H1 (cell line): ENCODE measurements around the gene CXXC5. TPM values are rescaled to one million over a fixed set of nuclear protein-coding genes. Genes with fewer than 3 reads are reported as not detected.

Experiments
- CTCF ChIA-PET: fragments of 300-600 bp; sonication (Branson Sonifier 250); formaldehyde crosslinking; loops from one replicate; lab custom pipeline; 2021; ENCODE audit not compliant: partially characterized antibody; lab: Charles Lee
- POLR2A ChIA-PET: fragments of 300-600 bp; sonication (Branson Sonifier 250); formaldehyde crosslinking; loops from one replicate; lab custom pipeline; 2021; ENCODE audit warnings: inconsistent platforms; ENCODE audit not compliant: partially characterized antibody; lab: Charles Lee
- DNase-seq, 2 experiments: peaks; one replicate each; pipeline versions ENCODE4 v3.0.0 to v3.0.0-alpha.2; 2010 to 2022; ENCODE audit warnings: low spot score in 2 of 2, low read depth in 1 of 2, mixed read lengths in 1 of 2
- FAIRE-seq: peaks from 2 replicates; lab custom pipeline; 2011; peaks lifted over from hg19 to GRCh38; lab: Jason Lieb, UNC
- H2AFZ ChIP-seq: 2 replicates; pipeline ENCODE4 v1.8.1; 2012; ENCODE audit warnings: low read length, inconsistent platforms
- H2AK5ac ChIP-seq: 2 replicates; pipeline ENCODE4 v1.6.1; 2013; ENCODE audit warnings: low read depth, low read length
- H2BK120ac ChIP-seq: replicated peaks from 2 replicates; pipeline ENCODE3; 2013; ENCODE audit warnings: low read depth, low read length, inconsistent platforms
- H2BK12ac ChIP-seq: 2 replicates; pipeline ENCODE4 v1.6.1; 2013; ENCODE audit warnings: low read depth, low read length
- H2BK15ac ChIP-seq: 2 replicates; pipeline ENCODE4 v1.6.1; 2013; ENCODE audit warnings: low read length
- H2BK20ac ChIP-seq: 2 replicates; pipeline ENCODE4 v1.6.1; 2013; ENCODE audit warnings: low read length
- H2BK5ac ChIP-seq: 2 replicates; pipeline ENCODE4 v1.6.1; 2013; ENCODE audit warnings: low read depth, low read length
- H3K14ac ChIP-seq: 2 replicates; pipeline ENCODE4 v1.6.1; 2013; ENCODE audit warnings: inconsistent platforms; ENCODE audit not compliant: insufficient read length
- H3K18ac ChIP-seq: 2 replicates; pipeline ENCODE4 v1.6.1; 2013; ENCODE audit warnings: low read length; ENCODE audit errors: extremely low read depth
- H3K23ac ChIP-seq: 2 replicates; pipeline ENCODE4 v1.6.1; 2013; ENCODE audit warnings: inconsistent platforms; ENCODE audit not compliant: insufficient read length
- H3K23me2 ChIP-seq: 2 replicates; pipeline ENCODE4 v1.6.1; 2013; ENCODE audit warnings: low read depth, low read length
- H3K27ac ChIP-seq: 2 replicates; pipeline ENCODE4 v1.6.1; 2011; ENCODE audit warnings: low read depth, low read length, inconsistent platforms
- H3K27me3 ChIP-seq, 4 experiments: replicated peaks in 1 of 4; 1 replicate in 1 of 4; 2 replicates in 3 of 4; pipeline versions ENCODE4 v1.6.1 to v1.8.1; 2011 to 2013; ENCODE audit warnings: low read length in 3 of 4, mild to moderate bottlenecking in 3 of 4, inconsistent platforms in 2 of 4, mixed read lengths in 2 of 4, moderate library complexity in 1 of 4; ENCODE audit not compliant: control insufficient read depth in 3 of 4, insufficient read depth in 3 of 4; ENCODE audit errors: extremely low read depth in 1 of 4
- H3K36me3 ChIP-seq, 4 experiments: 2 replicates each; pipeline versions ENCODE4 v1.6.1 to v1.8.1; 2011 to 2013; ENCODE audit warnings: mild to moderate bottlenecking in 4 of 4, low read length in 3 of 4, moderate library complexity in 2 of 4, control low read depth in 1 of 4, inconsistent platforms in 1 of 4; ENCODE audit not compliant: insufficient read depth in 4 of 4, control insufficient read depth in 2 of 4
- H3K4ac ChIP-seq: replicated peaks from 2 replicates; pipeline ENCODE3; 2013; ENCODE audit warnings: low read length, low read depth, mixed read lengths, inconsistent platforms; ENCODE audit not compliant: insufficient read length
- H3K4me1 ChIP-seq, 4 experiments: replicated peaks in 1 of 4; 1 replicate in 1 of 4; 2 replicates in 3 of 4; pipeline versions ENCODE4 v1.6.1 to v1.8.1; 2011 to 2013; ENCODE audit warnings: low read length in 3 of 4, inconsistent platforms in 2 of 4, mixed read lengths in 1 of 4; ENCODE audit not compliant: insufficient read depth in 4 of 4, control insufficient read depth in 3 of 4
- H3K4me2 ChIP-seq, 2 experiments: 2 replicates each; pipeline versions ENCODE4 v1.6.1 to v1.8.1; 2011 to 2013; ENCODE audit warnings: low read depth in 2 of 2, low read length in 2 of 2, control low read depth in 1 of 2, inconsistent platforms in 1 of 2, mild to moderate bottlenecking in 1 of 2; ENCODE audit not compliant: insufficient read depth in 1 of 2
- H3K4me3 ChIP-seq, 4 experiments: fragments of 200-600, 300-600 bp in 1 of 4; sonication (generic), shearing (Covaris generic), sonication (Bioruptor Twin) in 1 of 4; 2 replicates each; pipeline versions ENCODE4 v1.5.1 to v1.8.1; 2011 to 2016; ENCODE audit warnings: low read length in 4 of 4, low read depth in 3 of 4, control low read depth in 2 of 4, inconsistent platforms in 2 of 4, mild to moderate bottlenecking in 2 of 4, mixed read lengths in 1 of 4, moderate library complexity in 1 of 4; ENCODE audit not compliant: insufficient read depth in 2 of 4; ENCODE audit errors: extremely low read depth in 1 of 4
- H3K56ac ChIP-seq: replicated peaks from 2 replicates; pipeline ENCODE3; 2013; ENCODE audit warnings: low read depth, mild to moderate bottlenecking, mixed read lengths, low read length, inconsistent platforms; ENCODE audit not compliant: insufficient read length
- H3K79me1 ChIP-seq: 2 replicates; pipeline ENCODE4 v1.6.1; 2013; ENCODE audit warnings: low read depth, low read length, control low read depth
- H3K79me2 ChIP-seq, 2 experiments: 2 replicates each; pipeline versions ENCODE4 v1.6.1 to v1.8.1; 2012 to 2013; ENCODE audit warnings: low read length in 2 of 2, mild to moderate bottlenecking in 2 of 2, inconsistent platforms in 1 of 2; ENCODE audit not compliant: insufficient read depth in 2 of 2, control insufficient read depth in 1 of 2
- H3K9ac ChIP-seq, 4 experiments: replicated peaks in 1 of 4; 1 replicate in 1 of 4; 2 replicates in 3 of 4; pipeline versions ENCODE4 v1.6.1 to v1.8.1; 2011 to 2013; ENCODE audit warnings: low read depth in 3 of 4, low read length in 3 of 4, control low read depth in 2 of 4, mild to moderate bottlenecking in 2 of 4, moderate library complexity in 2 of 4, inconsistent platforms in 1 of 4; ENCODE audit errors: extremely low read depth in 1 of 4
- H3K9me3 ChIP-seq, 2 experiments: 2 replicates each; pipeline versions ENCODE4 v1.6.1 to v1.8.1; 2012 to 2013; ENCODE audit warnings: mild to moderate bottlenecking in 2 of 2, moderate library complexity in 2 of 2, control low read depth in 1 of 2, inconsistent platforms in 1 of 2, low read depth in 1 of 2, low read length in 1 of 2, mixed read lengths in 1 of 2; ENCODE audit not compliant: insufficient read depth in 2 of 2
- H4K20me1 ChIP-seq, 2 experiments: replicated peaks in 1 of 2; 2 replicates each; pipeline versions ENCODE3 to v1.8.1; 2011 to 2013; ENCODE audit warnings: inconsistent platforms in 2 of 2, low read length in 2 of 2, mild to moderate bottlenecking in 1 of 2; ENCODE audit not compliant: insufficient read depth in 2 of 2, control insufficient read depth in 1 of 2
- H4K5ac ChIP-seq: 2 replicates; pipeline ENCODE4 v1.6.1; 2013; ENCODE audit warnings: low read length, low read depth, mixed read lengths, inconsistent platforms; ENCODE audit not compliant: insufficient read length
- H4K8ac ChIP-seq: 2 replicates; pipeline ENCODE4 v1.8.0; 2013; ENCODE audit warnings: mild to moderate bottlenecking, moderate library complexity, low read length, inconsistent platforms; ENCODE audit not compliant: insufficient read depth; ENCODE audit errors: extremely low read depth
- H4K91ac ChIP-seq: replicated peaks from 2 replicates; pipeline ENCODE3; 2013; ENCODE audit warnings: low read length, mixed read lengths, inconsistent platforms; ENCODE audit not compliant: insufficient read length
- ATF2 ChIP-seq: IDR thresholded peaks from 2 replicates; pipeline ENCODE4 v1.6.1; 2012; ENCODE audit warnings: low read length, inconsistent platforms
- PHF8 ChIP-seq: fragments of 200-600 bp; sonication (generic); conservative IDR thresholded peaks from 2 replicates; pipeline ENCODE4 v1.7.1; 2012; ENCODE audit warnings: low read depth, mild to moderate bottlenecking, inconsistent platforms, low read length, moderate library complexity
- WGBS, 2 experiments: shearing (Covaris generic) in 1 of 2; methylation state at CpG; one replicate each; pipeline versions ENCODE4 v1.1.6 to v1.1.7; 2013 to 2015; ENCODE audit warnings: low lambda C conversion rate in 2 of 2, mixed read lengths in 2 of 2, inconsistent platforms in 1 of 2, low coverage in 1 of 2, missing lambda C conversion rate in 1 of 2; ENCODE audit not compliant: insufficient replicate concordance in 2 of 2, insufficient coverage in 1 of 2, insufficient read length in 1 of 2; ENCODE audit errors: extremely low coverage in 1 of 2, missing lambda C conversion rate in 1 of 2; 5-methylcytosine and 5-hydroxymethylcytosine counted together
- polyA plus RNA-seq, 7 experiments: library from polyadenylated mRNA; depleted of rRNA in 3 of 7; stranded (reverse) in 5 of 7; unstranded in 2 of 7; fragments of >200 nt in 5 of 7; fragments of 200-250 nt in 2 of 7; gene quantifications; 1 replicate in 5 of 7; 2 replicates in 1 of 7; 4 replicates in 1 of 7; pipeline versions ENCODE4 v1.2.1 to v1.2.3, GENCODE V29; 2011 to 2013; ENCODE audit warnings: missing spikeins in 2 of 7, mixed read lengths in 2 of 7
- total RNA-seq: library from RNA; stranded (reverse); fragmentation: NEBNext Ultra II Directional; extraction: Animal tissue kit (Norgen Biotek cat#: 25700); gene quantifications from 2 replicates; pipeline ENCODE4 v1.2.1, GENCODE V29; 2021

Gene CXXC5
- total and polyA plus RNA-seq, 2 of the 8 experiments (the other 6 are each of a cell fraction or from before 2014, with no cell fraction given): 61.4 to 74.0 TPM

GRCh38 chr5:139676951-139677735, 29.0 kb downstream of the CXXC5 start:
- Histone ChIP-seq H3K4ac (no peak overlapping the region), H2AFZ (no peak overlapping the region), H4K5ac (no peak overlapping the region), H4K20me1 (peaks cover 36 to 57% of the 10 kb centered on the region in 2 experiments), H3K4me1 (peaks cover 3 to 31% (median 14%) of the 10 kb centered on the region in 4 experiments), H3K23ac (no peak overlapping the region), H3K79me1 (peaks cover 38% of the 10 kb centered on the region), H3K27ac (no peak overlapping the region), H3K23me2 (no peaks in the 10 kb centered on the region), H3K9me3 (no peaks in the 10 kb centered on the region), H3K9ac (no peak overlapping the region), H2BK15ac (no peak overlapping the region), H3K14ac (no peak overlapping the region), H3K56ac (no peak overlapping the region), H2AK5ac (no peak overlapping the region), H3K4me2 (no peak overlapping the region), H2BK5ac (peak overlapping the region; percentile 21; the same call in 1 of the 2 replicates), H3K27me3 (no peaks in the 10 kb centered on the region), H2BK12ac (no peak overlapping the region), H2BK120ac (no peak overlapping the region), H4K91ac (peak overlapping the region; percentile 11), H3K79me2 (peaks cover 0 to 56% of the 10 kb centered on the region in 2 experiments; a peak in 2 of 4 replicates), H2BK20ac (peak overlapping the region; percentile 32; the same call in 1 of the 2 replicates), H3K18ac (no peak overlapping the region), H3K4me3 (no peak overlapping the region), H3K36me3 (peaks cover 0 to 12% (median 6%) of the 10 kb centered on the region in 4 experiments; a peak in 5 of 8 replicates), H4K8ac (no peak overlapping the region)
- 89% methylated on average over 21 of the region's 29 CpGs; no CpG with 5 or more reads in 1 of the 2 experiments for WGBS, 2 experiments
- no peak for FAIRE-seq
- no peak for DNase-seq
- ChIA-PET POLR2A (interaction anchor here (0.6 to 2.6 kb wide), 15 partner anchors 10 to 44 kb away, joined by 3 to 10 read pairs (median 4); no protein-coding TSS in a partner anchor), CTCF (interaction anchor here (0.5 to 17.2 kb wide), 19 partner anchors 7 to 109 kb away, joined by 3 to 171 read pairs (median 5); no protein-coding TSS in a partner anchor)
- no peak for TF ChIP-seq ATF2
- TF ChIP-seq PHF8: no peak
